Stimulated activated CD4-positive, alpha-beta T cell treated with anti-CD3 and anti-CD28 coated beads, Interleukin-15, amount 100 ng/mL, for 1 hour (primary cell): ENCODE measurements around the gene TMC5.
"Not testable (repeated sequence)": the region's sequence is repeated elsewhere in the genome, so short reads cannot be mapped to it uniquely, and the experiment has no call there.

Experiments used
- DNase-seq, 2 donors: peaks; one replicate each; pipeline ENCODE4 v3.0.0-alpha.2; 2020; ENCODE audit warnings: low read depth in 1 of 2, low spot score in 1 of 2

Gene TMC5

DNA sequence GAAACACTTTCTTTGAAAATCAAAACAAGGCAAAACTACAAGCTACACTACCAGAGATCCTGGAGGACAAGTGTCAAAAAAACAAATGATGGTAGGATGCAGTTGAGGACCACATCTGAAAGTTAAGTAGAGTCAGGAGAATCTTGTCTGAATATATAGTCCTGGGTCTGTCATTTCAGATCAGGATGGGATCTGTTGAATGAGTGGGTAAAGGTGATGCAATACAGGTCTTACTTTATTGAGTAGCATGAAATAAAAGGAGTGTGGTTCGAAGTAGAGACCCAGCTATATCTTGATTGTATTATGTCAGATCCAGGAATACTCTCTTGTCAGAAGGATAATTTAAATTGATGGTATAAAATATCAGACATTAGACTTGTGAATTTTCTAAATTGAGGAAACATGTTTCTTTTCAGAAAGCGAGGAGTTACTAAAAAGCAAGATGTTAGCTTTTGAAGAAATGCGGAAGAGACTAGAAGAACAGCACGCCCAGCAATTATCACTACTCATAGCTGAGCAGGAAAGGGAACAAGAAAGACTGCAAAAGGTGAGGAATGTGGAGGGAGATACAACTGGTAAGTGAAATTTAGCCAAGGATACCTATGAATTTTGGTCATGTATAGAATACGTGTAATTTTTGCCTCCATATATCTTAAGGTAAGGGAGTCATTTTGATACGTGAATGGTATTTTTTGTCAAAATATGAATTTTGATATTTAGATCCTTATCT lies 122.7 kb downstream of the TMC5 start:
- no peak for DNase-seq

DNA sequence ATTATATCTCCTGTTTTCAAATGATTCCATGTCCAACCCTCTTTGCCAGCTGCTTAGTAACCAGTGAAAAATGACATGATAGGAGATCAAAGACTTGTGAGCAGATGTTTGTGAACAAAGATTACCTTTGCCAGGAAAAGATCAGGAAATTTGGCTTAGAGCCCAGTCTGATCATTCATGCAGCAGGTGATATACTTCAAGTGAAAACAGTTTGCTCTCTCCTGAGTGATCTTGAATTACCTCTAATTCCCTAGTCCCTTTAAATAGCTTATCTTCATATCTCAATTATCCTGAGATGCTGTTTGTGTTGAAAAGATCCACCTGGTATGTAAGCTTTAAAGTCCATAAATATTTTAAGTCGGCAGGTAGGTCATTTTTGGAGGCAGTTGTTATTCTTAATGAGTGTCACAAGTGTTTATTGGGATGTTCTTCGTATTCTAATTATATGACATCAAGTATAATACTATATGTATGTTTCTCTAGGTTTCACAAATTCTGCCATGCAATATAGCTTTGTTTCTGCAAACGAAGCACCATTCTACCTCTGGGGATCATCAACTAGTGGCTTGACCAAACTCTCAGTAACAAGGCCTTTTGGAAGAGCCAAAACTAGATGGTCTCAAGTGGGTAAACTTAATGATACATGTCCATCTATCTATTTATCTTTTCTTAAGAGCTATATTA lies 124.6 kb downstream of the TMC5 start:
- no peak for DNase-seq

DNA sequence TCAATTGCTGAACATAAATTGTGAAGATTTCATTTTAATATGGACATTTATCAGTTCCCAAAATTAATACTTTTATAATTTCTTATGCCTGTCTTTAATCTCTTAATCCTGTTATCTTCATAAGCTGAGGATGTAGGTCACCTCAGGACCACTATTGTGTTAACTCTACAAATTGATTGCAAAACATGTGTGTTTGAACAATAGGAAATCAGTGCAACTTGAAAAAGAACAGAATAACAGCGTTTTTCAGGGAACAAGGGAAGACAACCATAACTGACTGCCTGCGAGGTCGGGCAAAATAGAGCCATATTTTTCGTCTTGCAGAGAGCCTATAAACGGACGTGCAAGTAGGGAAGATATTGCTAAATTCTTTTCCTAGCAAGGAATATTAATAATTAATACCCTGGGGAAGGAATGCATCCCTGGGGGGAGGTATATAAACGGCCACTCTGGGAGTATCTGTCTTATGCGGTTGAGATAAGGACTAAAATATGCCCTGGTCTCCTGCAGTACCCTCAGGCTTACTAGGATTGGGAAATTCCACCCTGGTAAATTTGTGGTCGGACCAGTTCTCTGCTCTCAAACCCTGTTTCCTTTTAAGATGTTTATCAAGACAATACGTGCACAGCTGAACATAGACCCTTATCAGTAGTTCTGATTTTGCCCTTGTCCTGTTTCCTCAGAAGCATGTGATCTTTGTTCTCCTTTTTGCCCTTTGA lies 125.8 kb downstream of the TMC5 start:
- DNase-seq, result not testable (repeated sequence)

DNA sequence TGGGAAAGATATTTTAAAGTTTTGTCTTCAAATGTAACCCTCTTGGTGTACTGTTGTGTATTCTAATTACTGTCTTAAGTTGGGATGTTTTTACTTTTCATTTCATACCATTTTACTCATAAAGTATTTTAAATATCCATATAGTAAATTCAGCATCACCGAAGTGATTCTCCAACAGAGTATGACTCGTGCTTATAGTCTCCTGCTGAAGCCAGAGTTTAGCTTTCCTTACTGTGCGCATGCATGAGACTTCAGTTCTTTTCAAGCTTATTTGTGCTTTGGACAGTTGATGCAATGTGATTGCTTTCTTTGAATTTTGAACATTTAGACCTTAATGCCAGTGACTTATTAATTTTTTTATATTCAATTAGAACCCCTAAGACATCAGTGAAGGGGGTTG lies 130.5 kb downstream of the TMC5 start:
- DNase-seq, result no peak
